HG03064 (cell line): ENCODE data around the gene IQCM.

Experiments used
- ATAC-seq: cut with Tn5 transposase; IDR thresholded peaks from one replicate; pipeline ENCODE4 v1.9.1; 2021; ENCODE audit warnings: low read depth; ENCODE audit not compliant: unreplicated experiment

IQCM gene

GRCh38 chr4:149322203-149322602, 493.4 kb downstream of the IQCM start:
- no peak for ATAC-seq

GRCh38 chr4:149321438-149321837, 494.2 kb downstream of the IQCM start:
- no peak for ATAC-seq

- no peak for ATAC-seq
Observed at GRCh38 chr4:149311076-149311475, 504.6 kb downstream of the IQCM start.

- no peak for ATAC-seq
Observed at GRCh38 chr4:149306537-149306936, 509.1 kb downstream of the IQCM start.
